MM.1S (cell line): Measurements from ENCODE around the gene POTEB3.
"Not testable (repeated sequence)": the region's sequence is repeated elsewhere in the genome, so short reads cannot be mapped to it uniquely, and the experiment has no call there.

ENCODE experiments used
- CTCF ChIP-seq: fragments of 300-600 bp; sonication (generic); IDR thresholded peaks from 2 replicates; pipeline ENCODE4 v1.5.1; 2016; ENCODE audit warnings: antibody characterized with exemption, low read length, mixed read lengths
- EZH2 ChIP-seq: fragments of 300-600 bp; sonication (generic); optimal IDR thresholded peaks from 2 replicates; pipeline ENCODE3; 2017; ENCODE audit warnings: low read depth, mild to moderate bottlenecking, antibody characterized with exemption, low read length, mixed read lengths
- EZH2phosphoT487 ChIP-seq: fragments of 300-600 bp; sonication (generic); IDR thresholded peaks from 2 replicates; pipeline ENCODE4 v1.6.1; 2018; ENCODE audit warnings: antibody characterized with exemption, low read length

- not testable (repeated sequence) for TF ChIP-seq CTCF, EZH2phosphoT487, EZH2
These were observed 11.2 kb upstream of the POTEB3 start for GRCh38 chr15:21451487-21451886.
